NCI-H748 (cell line): ENCODE results near the gene ASIC4.

ENCODE experiments used
- DNase-seq: peaks from one replicate; lab custom pipeline; 2025; ENCODE audit not compliant: unreplicated experiment; lab: John Stamatoyannopoulos, UW

Gene ASIC4

GRCh38 chr2:219496825-219497494 lies 17.3 kb upstream of the ASIC4 start:
- peak; percentile 51 for DNase-seq

DNA sequence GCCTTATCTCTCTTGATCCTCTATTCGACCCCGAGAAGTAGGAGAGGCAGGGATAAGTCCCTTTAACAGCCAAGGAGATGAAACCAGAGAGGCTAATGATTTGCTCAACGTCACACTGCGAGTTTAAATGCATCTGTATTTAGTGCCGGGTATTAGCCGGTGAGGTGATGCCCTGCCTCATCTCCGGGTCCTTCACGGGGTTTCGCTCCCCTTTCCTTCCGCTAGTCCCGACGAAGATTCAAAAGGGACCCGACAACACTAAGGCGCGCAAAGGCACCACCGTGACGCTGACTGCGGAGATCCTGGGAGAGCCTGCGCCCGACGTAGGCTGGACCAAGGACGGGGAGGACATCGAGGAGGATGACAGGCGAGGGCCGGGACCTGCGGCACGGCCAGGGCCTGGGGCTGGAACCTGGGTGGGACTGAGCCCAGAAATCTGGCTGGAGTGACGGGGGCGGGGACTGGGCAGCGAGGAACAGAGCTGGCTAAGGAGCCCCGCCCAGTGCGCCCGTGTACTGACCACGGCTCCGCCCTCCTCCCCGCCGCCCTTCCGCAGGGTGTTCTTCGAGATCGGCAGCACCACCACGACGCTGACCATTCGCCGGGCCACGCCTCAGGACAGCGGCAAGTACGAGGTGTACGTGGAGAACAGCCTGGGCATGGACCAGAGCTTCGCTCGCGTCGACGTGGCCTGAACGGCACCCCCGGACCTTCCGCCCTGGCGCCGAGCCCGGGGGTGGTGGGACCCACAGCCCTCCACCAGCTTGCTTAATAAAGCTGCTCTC lies 16.6 kb upstream of the ASIC4 start:
- peak; percentile 74 for DNase-seq

- peak; percentile 98 for DNase-seq
Measured at GRCh38 chr2:219498280-219499057, 15.8 kb upstream of the ASIC4 start, which contains the start of gene GMPPA. Gene GMPPA (plus strand): TSS chr2:219498891. CDS start chr2:219499976, 1,085 bp downstream.

DNA sequence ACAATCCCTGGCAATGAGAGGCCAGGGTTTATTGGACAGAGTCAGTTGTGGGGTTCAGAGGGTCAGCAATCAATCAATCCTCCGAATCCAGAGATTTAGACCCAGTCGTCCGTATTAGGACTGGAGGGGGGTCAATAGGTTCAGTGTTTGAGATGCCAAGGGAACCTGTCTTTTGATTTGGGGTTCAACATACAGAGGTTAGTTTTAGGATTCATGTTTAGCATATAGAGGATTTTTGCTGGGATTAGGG lies 15.3 kb upstream of the ASIC4 start:
- DNase-seq, result no peak

- no peak for DNase-seq
Measured at GRCh38 chr2:219499555-219499954, 14.7 kb upstream of the ASIC4 start.

- peak; percentile 13 for DNase-seq
Measured at GRCh38 chr2:219500135-219500534, 14.1 kb upstream of the ASIC4 start.

DNA sequence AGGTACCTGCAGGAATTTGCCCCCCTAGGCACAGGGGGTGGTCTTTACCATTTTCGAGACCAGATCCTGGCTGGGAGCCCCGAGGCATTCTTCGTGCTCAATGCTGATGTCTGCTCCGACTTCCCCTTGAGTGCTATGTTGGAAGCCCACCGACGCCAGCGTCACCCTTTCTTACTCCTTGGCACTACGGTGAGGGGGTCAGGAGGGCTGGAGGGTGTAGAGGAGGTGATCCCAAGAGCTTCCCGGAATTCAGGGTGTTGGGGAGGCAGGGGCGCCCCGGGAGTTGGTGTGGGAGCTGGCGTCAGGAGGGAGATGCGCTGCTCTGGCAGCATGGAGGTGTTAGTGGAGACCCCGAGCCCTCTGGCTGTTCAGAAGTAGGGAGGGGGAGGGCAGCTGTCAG lies 12.4 kb upstream of the ASIC4 start:
- DNase-seq, result no peak

GRCh38 chr2:219502618-219503017 lies 11.7 kb upstream of the ASIC4 start:
- DNase-seq, result no peak

GRCh38 chr2:219505585-219505984 lies 8.7 kb upstream of the ASIC4 start:
- no peak for DNase-seq

- no peak for DNase-seq
Measured at GRCh38 chr2:219506153-219506801, 8.0 kb upstream of the ASIC4 start.

GRCh38 chr2:219506802-219507526 lies 7.3 kb upstream of the ASIC4 start:
- no peak for DNase-seq

- no peak for DNase-seq
Measured at GRCh38 chr2:219507581-219508443, 6.5 kb upstream of the ASIC4 start.

DNA sequence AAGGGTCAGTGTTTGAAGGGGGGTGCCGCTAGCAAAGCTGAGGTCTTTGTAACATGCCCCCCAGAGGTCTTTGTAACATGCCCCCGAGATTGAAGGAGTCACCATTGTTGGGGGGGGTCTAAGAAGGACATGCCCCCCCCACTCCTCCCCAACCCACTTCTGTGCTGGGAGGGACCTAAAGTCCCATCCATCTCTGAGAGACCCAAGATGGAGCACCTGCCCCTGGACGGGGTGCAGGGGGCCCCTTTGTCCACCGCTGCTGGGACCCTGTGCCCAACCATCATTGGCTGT lies 5.9 kb upstream of the ASIC4 start:
- DNase-seq, result no peak

DNA sequence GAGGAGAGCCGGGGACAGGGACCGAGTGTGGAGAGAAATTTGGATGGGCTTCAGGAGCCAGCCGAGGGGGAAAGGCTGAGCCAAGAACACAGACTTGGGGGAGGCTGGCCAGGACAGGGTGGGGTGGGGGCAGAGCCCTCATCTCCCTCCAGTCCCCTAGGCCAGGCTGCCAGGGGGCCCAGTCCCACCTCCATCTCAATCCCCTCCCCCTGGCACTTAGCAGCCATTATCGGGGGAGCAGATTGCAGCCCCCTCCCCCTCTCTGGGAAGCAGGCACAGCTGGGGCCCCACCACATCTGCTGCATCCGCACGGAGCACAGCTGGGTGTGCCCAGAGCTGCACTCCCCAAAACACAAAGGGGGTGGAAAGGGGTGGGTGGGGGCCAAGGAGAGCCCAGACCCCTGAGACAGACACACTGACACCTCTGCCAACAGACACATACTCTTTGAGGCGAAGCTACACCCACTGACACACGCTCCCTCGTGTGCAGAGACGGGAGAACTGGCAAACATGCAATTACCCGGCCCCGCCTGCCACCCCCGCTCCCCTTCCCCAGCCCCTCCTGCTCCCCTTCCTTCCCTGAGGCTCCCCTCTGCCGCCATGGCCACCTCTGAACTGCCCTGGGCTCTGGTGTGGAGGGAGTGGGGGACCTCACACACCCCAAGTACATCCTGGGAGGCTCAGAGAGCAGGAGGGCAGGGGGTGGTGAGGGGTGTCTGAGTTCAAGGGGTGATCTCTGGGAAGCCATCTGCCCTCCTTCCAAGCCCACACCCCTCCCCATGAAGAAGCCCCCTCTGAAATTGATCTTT lies 5.1 kb upstream of the ASIC4 start:
- DNase-seq, result no peak

DNA sequence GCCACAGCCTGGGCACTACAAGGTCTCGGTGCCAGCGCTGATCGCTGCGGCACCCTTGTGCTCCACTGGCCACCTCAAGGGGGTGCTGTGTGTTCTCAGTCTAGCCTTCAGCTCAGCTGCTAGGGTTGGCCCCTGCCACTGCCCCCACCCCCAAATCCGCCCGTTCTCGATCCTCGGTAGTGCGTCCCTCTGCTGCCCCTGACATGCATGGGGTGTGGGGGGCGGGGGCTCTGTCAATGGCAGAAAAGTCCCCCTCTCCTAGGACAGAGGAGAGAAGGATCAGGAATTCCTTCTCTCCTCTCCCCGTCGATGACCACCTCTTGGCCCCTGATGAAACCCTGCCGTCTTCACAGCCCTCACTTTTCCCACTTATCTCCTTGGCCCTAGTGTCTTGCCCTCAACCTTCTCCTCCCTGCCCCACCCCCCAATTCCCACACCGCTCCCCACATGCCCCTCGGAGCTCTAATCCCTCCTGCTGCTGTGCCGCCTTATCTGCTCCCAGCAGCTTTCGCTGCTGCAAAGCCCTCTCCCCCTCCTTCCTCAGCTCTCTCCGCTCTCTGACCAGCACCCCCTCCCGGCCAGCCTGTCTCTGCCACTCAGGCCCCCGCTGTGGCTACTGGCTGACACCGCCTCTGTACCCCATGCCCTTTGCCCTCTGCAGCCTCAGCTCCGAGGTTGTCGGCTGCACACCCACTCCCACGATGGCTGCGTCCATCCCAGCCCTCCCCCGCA lies 4.3 kb upstream of the ASIC4 start:
- DNase-seq, result peak; percentile 60

DNA sequence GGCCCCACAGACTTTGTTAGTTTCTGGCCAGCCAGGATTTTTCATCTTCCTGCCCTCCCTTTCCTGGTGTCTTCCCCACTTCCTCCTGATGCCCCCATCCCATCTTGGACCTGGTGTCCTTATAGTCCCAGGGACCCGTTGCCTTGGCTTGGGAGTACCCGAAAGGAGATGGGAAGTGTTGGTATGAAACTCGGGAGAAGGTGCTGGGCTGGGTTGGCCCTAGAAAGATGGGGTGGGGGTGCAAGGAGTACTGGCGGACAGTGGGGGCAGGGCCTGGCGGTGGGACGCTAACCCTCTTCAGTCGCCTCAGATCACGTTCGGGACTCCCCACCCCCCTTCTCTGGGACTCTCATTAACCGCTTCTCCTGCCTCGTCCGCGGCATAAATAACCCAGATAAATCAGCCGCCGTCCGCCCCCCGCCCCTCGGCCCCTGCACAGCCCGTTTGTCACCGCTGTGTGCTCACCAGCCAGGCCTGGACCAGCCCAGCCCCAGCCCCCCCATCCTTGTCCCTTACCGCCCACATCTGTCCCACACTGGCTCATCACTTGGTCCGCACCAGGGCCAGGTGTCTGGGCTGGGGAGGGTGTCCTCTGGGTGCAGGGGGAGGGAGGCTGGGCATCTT lies 3.7 kb upstream of the ASIC4 start:
- no peak for DNase-seq

GRCh38 chr2:219511547-219512325 lies 2.5 kb upstream of the ASIC4 start:
- DNase-seq, result no peak
